OCI-LY3 (cell line): ENCODE data around the gene KXD1.

Experiments used
- EZH2phosphoT487 ChIP-seq: fragments of 200-600 bp; shearing (Covaris generic); IDR thresholded peaks from 2 replicates; pipeline ENCODE4 v1.6.1; 2018; ENCODE audit warnings: antibody characterized with exemption, mixed run types, low read depth
- TF ChIP-seq, protein P1 (sequence below): fragments of 200-600, 300-600 bp; sonication (generic); IDR thresholded peaks from 2 replicates; pipeline ENCODE4 v1.5.1; 2014; ENCODE audit warnings: antibody characterized with exemption, low read length, low read depth

DNA sequence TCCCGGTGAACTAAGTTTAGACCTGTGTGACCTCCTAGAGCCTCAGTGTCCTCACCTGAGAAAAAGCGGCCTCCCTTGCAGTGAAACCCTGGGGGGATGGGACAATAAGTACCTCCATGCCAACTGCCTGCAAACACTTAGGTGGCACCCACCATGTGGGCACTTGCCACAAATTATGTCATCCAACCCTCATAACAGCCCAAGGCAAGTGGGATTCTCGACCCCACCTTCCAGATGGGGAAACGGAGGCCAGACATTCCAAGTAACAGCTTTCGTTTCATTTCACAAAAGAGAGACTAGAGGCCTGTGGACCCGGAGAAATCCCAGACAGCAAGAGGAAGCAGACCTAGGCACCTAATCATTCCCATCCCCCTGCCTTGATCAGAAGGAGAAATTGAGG is 37.8 kb downstream of the KXD1 start:
- TF ChIP-seq, protein P1, sequence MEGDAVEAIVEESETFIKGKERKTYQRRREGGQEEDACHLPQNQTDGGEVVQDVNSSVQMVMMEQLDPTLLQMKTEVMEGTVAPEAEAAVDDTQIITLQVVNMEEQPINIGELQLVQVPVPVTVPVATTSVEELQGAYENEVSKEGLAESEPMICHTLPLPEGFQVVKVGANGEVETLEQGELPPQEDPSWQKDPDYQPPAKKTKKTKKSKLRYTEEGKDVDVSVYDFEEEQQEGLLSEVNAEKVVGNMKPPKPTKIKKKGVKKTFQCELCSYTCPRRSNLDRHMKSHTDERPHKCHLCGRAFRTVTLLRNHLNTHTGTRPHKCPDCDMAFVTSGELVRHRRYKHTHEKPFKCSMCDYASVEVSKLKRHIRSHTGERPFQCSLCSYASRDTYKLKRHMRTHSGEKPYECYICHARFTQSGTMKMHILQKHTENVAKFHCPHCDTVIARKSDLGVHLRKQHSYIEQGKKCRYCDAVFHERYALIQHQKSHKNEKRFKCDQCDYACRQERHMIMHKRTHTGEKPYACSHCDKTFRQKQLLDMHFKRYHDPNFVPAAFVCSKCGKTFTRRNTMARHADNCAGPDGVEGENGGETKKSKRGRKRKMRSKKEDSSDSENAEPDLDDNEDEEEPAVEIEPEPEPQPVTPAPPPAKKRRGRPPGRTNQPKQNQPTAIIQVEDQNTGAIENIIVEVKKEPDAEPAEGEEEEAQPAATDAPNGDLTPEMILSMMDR: no peak
- TF ChIP-seq EZH2phosphoT487: no peak
